CD14-positive monocyte (primary cell): ENCODE data around the gene NPIPB6. TPM values are rescaled to one million over a fixed set of nuclear protein-coding genes. Genes with fewer than 3 reads are reported as not detected.

ENCODE experiments used
- DNase-seq, 3 donors: peaks; one replicate each; pipeline ENCODE4 v3.0.0-alpha.2; 2011 to 2022
- H2AFZ ChIP-seq: 2 replicates; pipeline ENCODE4 v1.6.0; 2012; ENCODE audit warnings: mild to moderate bottlenecking, low read depth, low read length, inconsistent platforms; ENCODE audit not compliant: insufficient read depth, poor library complexity, severe bottlenecking
- H3K27ac ChIP-seq, 2 donors: 1 replicate in 1 of 2; 2 replicates in 1 of 2; pipeline ENCODE4 v1.5.1; 2012 to 2013; ENCODE audit warnings: low read length in 2 of 2, control low read depth in 1 of 2, inconsistent platforms in 1 of 2, low read depth in 1 of 2, mild to moderate bottlenecking in 1 of 2
- H3K27me3 ChIP-seq, 2 donors: one replicate each; pipeline versions ENCODE4 v1.6.0 to v1.6.1; 2011 to 2013; ENCODE audit warnings: low read length in 2 of 2; ENCODE audit not compliant: control insufficient read depth in 2 of 2, insufficient read depth in 2 of 2
- H3K36me3 ChIP-seq, 2 donors: replicated peaks in 1 of 2; 1 replicate in 1 of 2; 2 replicates in 1 of 2; pipeline versions ENCODE4 v1.5.1 to v1.6.1; 2012 to 2013; ENCODE audit warnings: low read length in 2 of 2, control low read depth in 1 of 2, inconsistent platforms in 1 of 2, mild to moderate bottlenecking in 1 of 2; ENCODE audit not compliant: insufficient read depth in 2 of 2, control insufficient read depth in 1 of 2
- H3K4me1 ChIP-seq, 2 donors: 1 replicate in 1 of 2; 2 replicates in 1 of 2; pipeline versions ENCODE4 v1.5.1 to v1.6.1; 2012 to 2013; ENCODE audit warnings: low read length in 2 of 2, control low read depth in 1 of 2, inconsistent platforms in 1 of 2, mild to moderate bottlenecking in 1 of 2, moderate library complexity in 1 of 2; ENCODE audit not compliant: insufficient read depth in 2 of 2, control insufficient read depth in 1 of 2
- H3K4me2 ChIP-seq: replicated peaks from 2 replicates; pipeline ENCODE3; 2012; ENCODE audit warnings: low read length, moderate library complexity, mild to moderate bottlenecking; ENCODE audit not compliant: poor library complexity, severe bottlenecking; ENCODE audit errors: extremely low read depth
- H3K4me3 ChIP-seq, 3 experiments: fragments of 200-600 bp in 1 of 3; sonication (generic) in 1 of 3; replicated peaks in 1 of 3; 1 replicate in 2 of 3; 2 replicates in 1 of 3; pipeline ENCODE4 v1.5.1; 2011 to 2013; ENCODE audit warnings: low read length in 3 of 3, mild to moderate bottlenecking in 3 of 3, control low read depth in 2 of 3, low read depth in 2 of 3, inconsistent platforms in 1 of 3, moderate library complexity in 1 of 3
- H3K79me2 ChIP-seq: 2 replicates; pipeline ENCODE4 v1.6.0; 2012; ENCODE audit warnings: mild to moderate bottlenecking, control low read depth, inconsistent platforms, low read length, moderate library complexity; ENCODE audit not compliant: insufficient read depth
- H3K9ac ChIP-seq: 2 replicates; pipeline ENCODE4 v1.6.0; 2017; ENCODE audit warnings: low read length, mild to moderate bottlenecking; ENCODE audit not compliant: insufficient read depth, poor library complexity, severe bottlenecking
- H3K9me3 ChIP-seq, 2 donors: replicated peaks in 1 of 2; 1 replicate in 1 of 2; 2 replicates in 1 of 2; pipeline versions ENCODE4 v1.5.1 to v1.6.1; 2012 to 2013; ENCODE audit warnings: low read length in 2 of 2, control low read depth in 1 of 2; ENCODE audit not compliant: control insufficient read depth in 1 of 2, insufficient read depth in 1 of 2
- H4K20me1 ChIP-seq: 2 replicates; pipeline ENCODE4 v1.6.0; 2012; ENCODE audit warnings: mild to moderate bottlenecking, low read length, control low read depth, moderate library complexity; ENCODE audit not compliant: insufficient read depth
- H3K27ac Mint-ChIP-seq, 7 donors: one replicate each; pipeline ENCODE4 v1.8.0; 2020; ENCODE audit warnings: mild to moderate bottlenecking in 7 of 7, mixed read lengths in 7 of 7, moderate library complexity in 6 of 7, inconsistent platforms in 2 of 7
- H3K27me3 Mint-ChIP-seq, 3 donors: one replicate each; pipeline ENCODE4 v1.8.0; 2021 to 2022; ENCODE audit warnings: low read depth in 3 of 3, mild to moderate bottlenecking in 3 of 3, mixed read lengths in 3 of 3, moderate library complexity in 3 of 3, inconsistent platforms in 1 of 3
- H3K36me3 Mint-ChIP-seq, 2 donors: one replicate each; pipeline ENCODE4 v1.8.0; 2020; ENCODE audit warnings: mixed read lengths in 2 of 2, inconsistent platforms in 1 of 2, mild to moderate bottlenecking in 1 of 2
- H3K4me1 Mint-ChIP-seq: one replicate; pipeline ENCODE4 v1.8.0; 2020; ENCODE audit warnings: mild to moderate bottlenecking, mixed read lengths
- H3K4me3 Mint-ChIP-seq, 2 donors: one replicate each; pipeline ENCODE4 v1.8.0; 2020; ENCODE audit warnings: mild to moderate bottlenecking in 2 of 2, mixed read lengths in 2 of 2, moderate library complexity in 1 of 2
- H3K9me3 Mint-ChIP-seq, 7 donors: one replicate each; pipeline ENCODE4 v1.8.0; 2020 to 2022; ENCODE audit warnings: mixed read lengths in 7 of 7, mild to moderate bottlenecking in 6 of 7, moderate library complexity in 6 of 7, inconsistent platforms in 2 of 7
- WGBS: methylation state at CpG from one replicate; pipeline ENCODE4 v1.1.5; 2013; ENCODE audit warnings: missing lambda C conversion rate; ENCODE audit not compliant: insufficient coverage; 5-methylcytosine and 5-hydroxymethylcytosine counted together
- intact Hi-C, 2 donors: fragments of 100-400 bp; cut with micrococcal nuclease; formaldehyde crosslinking; loops; one replicate each; pipeline versions ENCODE4 v1.15.0 to v1.15.1; 2023
- polyA plus RNA-seq, 3 donors: library from polyadenylated mRNA; depleted of rRNA in 1 of 3; unstranded in 2 of 3; stranded (reverse) in 1 of 3; fragments of 300-500 nt in 2 of 3; fragments of >200 nt in 1 of 3; fragmentation: Illumina TruSeq in 2 of 3; gene quantifications; 1 replicate in 2 of 3; 2 replicates in 1 of 3; pipeline ENCODE4 v1.2.3, GENCODE V29; 2012 to 2021
- TF ChIP-seq, protein P1 (sequence below): fragments of 200-600 bp; IDR thresholded peaks from one replicate; pipeline ENCODE4 v1.8.0; 2022; ENCODE audit warnings: antibody characterized with exemption, mild to moderate bottlenecking

Gene NPIPB6
- polyA plus RNA-seq, 3 donors, result 0.16 to 0.89 (median 0.17) TPM

DNA sequence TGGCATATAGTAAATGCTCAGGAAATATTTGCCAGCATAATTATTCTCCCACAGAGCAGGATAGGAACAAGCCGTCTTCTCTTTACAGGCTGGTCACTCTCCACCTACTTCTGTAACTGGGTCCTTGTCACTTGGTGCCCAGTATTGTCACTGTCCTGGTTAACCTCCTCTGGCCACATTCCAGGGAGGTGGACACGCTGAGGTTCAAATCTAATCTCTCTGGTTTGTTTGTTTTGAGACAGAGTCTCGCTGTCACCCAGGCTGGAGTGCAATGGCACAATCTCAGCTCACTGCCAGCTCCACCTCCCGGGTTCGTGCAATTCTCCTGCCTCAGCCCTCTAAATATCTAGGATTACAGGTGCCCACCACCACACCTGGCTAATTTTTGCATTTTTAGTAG, 55.4 kb downstream of the NPIPB6 start:
- WGBS, result 76% methylated on average over 2 of the region's 5 CpGs
- Mint-ChIP-seq H3K4me3 (no peak overlapping the region), H3K36me3 (no peaks in the 10 kb centered on the region), H3K9me3 (peaks cover 0 to 7% (median 0%) of the 10 kb centered on the region in 7 donors), H3K27ac (no peak overlapping the region), H3K27me3 (peaks cover 2 to 3% (median 2%) of the 10 kb centered on the region in 3 donors), H3K4me1 (peaks cover 6% of the 10 kb centered on the region)
- Histone ChIP-seq H3K36me3 (no peaks in the 10 kb centered on the region), H4K20me1 (no peaks in the 10 kb centered on the region), H3K9ac (no peak overlapping the region), H3K79me2 (no peaks in the 10 kb centered on the region), H3K4me3 (no peak overlapping the region), H3K4me2 (no peak overlapping the region), H2AFZ (no peak overlapping the region), H3K9me3 (no peaks in the 10 kb centered on the region), H3K27ac (no peak overlapping the region), H3K27me3 (no peaks in the 10 kb centered on the region), H3K4me1 (no peaks in the 10 kb centered on the region)
- intact Hi-C loops, result no loop called here
- TF ChIP-seq, protein P1, sequence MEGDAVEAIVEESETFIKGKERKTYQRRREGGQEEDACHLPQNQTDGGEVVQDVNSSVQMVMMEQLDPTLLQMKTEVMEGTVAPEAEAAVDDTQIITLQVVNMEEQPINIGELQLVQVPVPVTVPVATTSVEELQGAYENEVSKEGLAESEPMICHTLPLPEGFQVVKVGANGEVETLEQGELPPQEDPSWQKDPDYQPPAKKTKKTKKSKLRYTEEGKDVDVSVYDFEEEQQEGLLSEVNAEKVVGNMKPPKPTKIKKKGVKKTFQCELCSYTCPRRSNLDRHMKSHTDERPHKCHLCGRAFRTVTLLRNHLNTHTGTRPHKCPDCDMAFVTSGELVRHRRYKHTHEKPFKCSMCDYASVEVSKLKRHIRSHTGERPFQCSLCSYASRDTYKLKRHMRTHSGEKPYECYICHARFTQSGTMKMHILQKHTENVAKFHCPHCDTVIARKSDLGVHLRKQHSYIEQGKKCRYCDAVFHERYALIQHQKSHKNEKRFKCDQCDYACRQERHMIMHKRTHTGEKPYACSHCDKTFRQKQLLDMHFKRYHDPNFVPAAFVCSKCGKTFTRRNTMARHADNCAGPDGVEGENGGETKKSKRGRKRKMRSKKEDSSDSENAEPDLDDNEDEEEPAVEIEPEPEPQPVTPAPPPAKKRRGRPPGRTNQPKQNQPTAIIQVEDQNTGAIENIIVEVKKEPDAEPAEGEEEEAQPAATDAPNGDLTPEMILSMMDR, result no peak
- no peak for DNase-seq

DNA sequence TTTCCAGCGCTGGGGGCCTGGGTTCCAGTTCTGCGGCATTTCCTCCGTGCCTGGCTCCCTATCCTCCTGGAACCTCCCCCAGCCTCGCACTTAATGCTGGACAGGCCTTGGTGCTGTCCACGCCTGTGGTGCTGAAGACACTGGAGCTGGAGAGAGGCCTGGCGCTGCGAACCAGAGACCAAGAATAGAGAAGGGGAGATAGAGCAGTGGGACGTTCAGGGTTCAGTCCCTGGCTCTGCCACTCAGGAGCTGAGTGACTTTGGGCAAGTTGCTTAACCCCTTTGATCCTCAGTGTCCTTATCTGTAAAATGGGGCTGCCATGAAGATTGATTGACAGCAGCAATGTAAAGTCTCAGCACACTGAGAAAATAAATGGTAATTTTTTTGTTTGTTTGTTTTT, 59.1 kb downstream of the NPIPB6 start:
- no peaks in the 10 kb centered on the region for H3K4me1 Mint-ChIP-seq
- peaks cover 0 to 5% (median 0%) of the 10 kb centered on the region in 7 donors for H3K9me3 Mint-ChIP-seq
- TF ChIP-seq, protein P1, result no peak
- Histone ChIP-seq H3K36me3 (no peaks in the 10 kb centered on the region), H3K9ac (no peak overlapping the region), H3K4me3 (no peak overlapping the region), H3K4me2 (no peak overlapping the region), H3K27ac (no peak overlapping the region), H3K79me2 (no peaks in the 10 kb centered on the region), H3K27me3 (no peaks in the 10 kb centered on the region), H3K4me1 (no peaks in the 10 kb centered on the region), H4K20me1 (no peaks in the 10 kb centered on the region), H2AFZ (no peak overlapping the region), H3K9me3 (no peaks in the 10 kb centered on the region)
- H3K27me3 Mint-ChIP-seq, result peaks cover 0 to 3% (median 2%) of the 10 kb centered on the region in 3 donors
- H3K4me3 Mint-ChIP-seq, result no peak overlapping the region
- H3K27ac Mint-ChIP-seq, result no peak overlapping the region
- H3K36me3 Mint-ChIP-seq, result no peaks in the 10 kb centered on the region
- 95% methylated on average over 7 of the region's 8 CpGs for WGBS
- no peak for DNase-seq
- intact Hi-C loops, result no loop called here
